Measurements from ENCODE around the gene OR8D2. TPM values are rescaled to one million over a fixed set of nuclear protein-coding genes. Genes with fewer than 3 reads are reported as not detected.

OR8D2 gene
- total and polyA plus RNA-seq, 4 donors, result not detected

DNA sequence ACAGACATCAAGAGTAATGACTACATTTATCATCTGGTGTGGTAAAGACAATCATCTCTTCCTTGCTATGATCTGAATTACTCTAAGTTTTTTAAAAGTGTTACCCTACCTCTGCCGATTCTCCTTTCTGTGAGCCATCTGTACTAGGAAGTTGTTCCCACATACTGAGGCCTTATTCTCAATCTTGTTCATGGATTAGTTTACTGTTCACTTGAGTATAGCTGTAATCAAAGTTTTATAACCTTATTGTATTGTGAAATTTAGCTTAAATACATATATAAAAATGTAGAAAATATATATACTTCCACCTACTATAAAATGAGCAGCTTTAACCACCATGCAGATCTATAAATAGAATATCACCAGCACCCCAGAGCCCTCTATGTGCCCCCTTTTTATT lies 2.4 kb upstream of the OR8D2 start:
- Histone ChIP-seq H3K36me3 (ENCODE audit: control insufficient read depth, insufficient read depth, low read length) (no peaks in the 10 kb centered on the region), H3K27ac (ENCODE audit: low read depth, low read length) (no peak overlapping the region), H3K4me1 (ENCODE audit: control insufficient read depth, insufficient read depth, low read length) (no peaks in the 10 kb centered on the region), H3K9me3 (ENCODE audit: control insufficient read depth, insufficient read depth, low read length) (peaks cover 1% of the 10 kb centered on the region), H3K27me3 (ENCODE audit: control insufficient read depth, insufficient read depth, low read length) (no peaks in the 10 kb centered on the region), H3K4me3 (ENCODE audit: low read depth, low read length) (no peak overlapping the region)
- WGBS (ENCODE audit: insufficient coverage), result no CpG with 5 or more reads among the region's 1 CpG
- DNase-seq (ENCODE audit: low read depth in 4 of 6, low spot score in 6 of 6), result no peak

DNA sequence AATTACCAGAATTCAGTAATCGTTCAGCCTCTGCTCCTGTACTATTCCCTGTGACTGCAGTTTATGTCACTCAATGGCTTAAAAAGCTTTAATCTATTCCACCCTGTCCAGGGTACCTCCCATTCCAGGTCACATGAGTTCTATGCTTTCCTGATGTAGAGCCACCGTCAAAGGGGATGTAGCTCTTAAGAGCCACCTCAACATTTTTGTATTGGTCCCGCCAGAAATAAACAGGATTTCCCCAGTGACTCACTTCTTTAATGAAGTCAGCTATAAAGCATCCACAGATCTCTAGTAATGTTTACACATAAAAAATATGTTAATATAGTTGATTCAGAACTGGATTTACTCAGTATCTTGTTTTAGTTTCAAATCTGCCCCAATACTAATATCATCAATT lies 4.9 kb downstream of the OR8D2 start:
- Histone ChIP-seq H3K4me3 (ENCODE audit: low read depth, low read length) (no peak overlapping the region), H3K36me3 (ENCODE audit: control insufficient read depth, insufficient read depth, low read length) (no peaks in the 10 kb centered on the region), H3K27ac (ENCODE audit: low read depth, low read length) (no peak overlapping the region), H3K9me3 (ENCODE audit: control insufficient read depth, insufficient read depth, low read length) (no peaks in the 10 kb centered on the region), H3K4me1 (ENCODE audit: control insufficient read depth, insufficient read depth, low read length) (no peaks in the 10 kb centered on the region), H3K27me3 (ENCODE audit: control insufficient read depth, insufficient read depth, low read length) (no peaks in the 10 kb centered on the region)
- 47% methylated on average over 2 of the region's 3 CpGs for WGBS (ENCODE audit: insufficient coverage)
- DNase-seq (ENCODE audit: low read depth in 4 of 6, low spot score in 6 of 6), result no peak

- no CpG with 5 or more reads among the region's 2 CpGs for WGBS (ENCODE audit: insufficient coverage)
- Histone ChIP-seq H3K27me3 (ENCODE audit: control insufficient read depth, insufficient read depth, low read length) (no peaks in the 10 kb centered on the region), H3K4me1 (ENCODE audit: control insufficient read depth, insufficient read depth, low read length) (no peaks in the 10 kb centered on the region), H3K4me3 (ENCODE audit: low read depth, low read length) (no peak within 1 kb of the TSS), H3K9me3 (ENCODE audit: control insufficient read depth, insufficient read depth, low read length) (no peaks in the 10 kb centered on the region), H3K36me3 (ENCODE audit: control insufficient read depth, insufficient read depth, low read length) (no peaks in the 10 kb centered on the region), H3K27ac (ENCODE audit: low read depth, low read length) (no peak within 1 kb of the TSS)
- no peak for DNase-seq (ENCODE audit: low read depth in 4 of 6, low spot score in 6 of 6)
These were observed 6.1 kb downstream of the OR8D2 start, which contains the start of gene OR8D1 for GRCh38 chr11:124313849-124314248. OR8D1 (minus strand) TSS chr11:124313949; CDS start chr11:124310766, 3,183 bp downstream.

DNA sequence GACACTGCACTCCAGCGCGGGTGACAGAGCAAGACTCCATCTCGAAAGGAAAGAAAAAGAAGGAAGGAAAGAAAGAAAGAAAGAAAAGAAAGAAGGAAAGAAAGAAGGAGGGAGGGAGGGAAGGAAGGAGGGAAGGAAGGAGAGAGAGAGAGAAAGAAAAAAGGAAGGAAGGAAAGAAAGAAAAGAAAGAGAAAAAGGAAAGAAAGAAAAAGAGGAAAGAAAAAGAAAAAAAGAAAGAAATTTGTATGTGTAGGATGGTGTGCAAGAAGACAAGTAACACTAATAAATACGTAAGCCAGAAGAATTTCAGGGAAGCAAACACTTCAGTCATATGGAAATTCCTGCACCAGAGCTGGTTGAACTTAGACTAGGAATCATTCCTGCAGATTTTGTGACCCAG lies 6.9 kb downstream of the OR8D2 start:
- Histone ChIP-seq H3K9me3 (ENCODE audit: control insufficient read depth, insufficient read depth, low read length) (no peaks in the 10 kb centered on the region), H3K36me3 (ENCODE audit: control insufficient read depth, insufficient read depth, low read length) (no peaks in the 10 kb centered on the region), H3K4me1 (ENCODE audit: control insufficient read depth, insufficient read depth, low read length) (no peaks in the 10 kb centered on the region), H3K27ac (ENCODE audit: low read depth, low read length) (no peak overlapping the region), H3K27me3 (ENCODE audit: control insufficient read depth, insufficient read depth, low read length) (no peaks in the 10 kb centered on the region), H3K4me3 (ENCODE audit: low read depth, low read length) (no peak overlapping the region)
- DNase-seq (ENCODE audit: low read depth in 4 of 6, low spot score in 6 of 6), result no peak
- WGBS (ENCODE audit: insufficient coverage), result 93% methylated on average over 4 of the region's 4 CpGs

- Histone ChIP-seq H3K4me1 (ENCODE audit: control insufficient read depth, insufficient read depth, low read length) (no peaks in the 10 kb centered on the region), H3K9me3 (ENCODE audit: control insufficient read depth, insufficient read depth, low read length) (no peaks in the 10 kb centered on the region), H3K36me3 (ENCODE audit: control insufficient read depth, insufficient read depth, low read length) (no peaks in the 10 kb centered on the region), H3K4me3 (ENCODE audit: low read depth, low read length) (no peak overlapping the region), H3K27me3 (ENCODE audit: control insufficient read depth, insufficient read depth, low read length) (no peaks in the 10 kb centered on the region), H3K27ac (ENCODE audit: low read depth, low read length) (no peak overlapping the region)
- no peak for DNase-seq (ENCODE audit: low read depth in 4 of 6, low spot score in 6 of 6)
These were observed 8.3 kb downstream of the OR8D2 start for GRCh38 chr11:124311670-124312069.

- Histone ChIP-seq H3K27ac (ENCODE audit: low read depth, low read length) (no peak overlapping the region), H3K27me3 (ENCODE audit: control insufficient read depth, insufficient read depth, low read length) (no peaks in the 10 kb centered on the region), H3K4me3 (ENCODE audit: low read depth, low read length) (no peak overlapping the region), H3K4me1 (ENCODE audit: control insufficient read depth, insufficient read depth, low read length) (no peaks in the 10 kb centered on the region), H3K9me3 (ENCODE audit: control insufficient read depth, insufficient read depth, low read length) (no peaks in the 10 kb centered on the region), H3K36me3 (ENCODE audit: control insufficient read depth, insufficient read depth, low read length) (no peaks in the 10 kb centered on the region)
- DNase-seq (ENCODE audit: low read depth in 4 of 6, low spot score in 6 of 6), result no peak
- 67% methylated on average over 1 of the region's 5 CpGs for WGBS (ENCODE audit: insufficient coverage)
These were observed 8.7 kb downstream of the OR8D2 start for GRCh38 chr11:124311269-124311668.

GRCh38 chr11:124310721-124311120 lies 9.3 kb downstream of the OR8D2 start:
- no peak overlapping the region for H3K27ac ChIP-seq (ENCODE audit: low read depth, low read length)
- no peak overlapping the region for H3K4me3 ChIP-seq (ENCODE audit: low read depth, low read length)
- no peaks in the 10 kb centered on the region for H3K27me3 ChIP-seq (ENCODE audit: control insufficient read depth, insufficient read depth, low read length)
- H3K4me1 ChIP-seq (ENCODE audit: control insufficient read depth, insufficient read depth, low read length), result no peaks in the 10 kb centered on the region
- H3K36me3 ChIP-seq (ENCODE audit: control insufficient read depth, insufficient read depth, low read length), result no peaks in the 10 kb centered on the region
- no peak for DNase-seq (ENCODE audit: low read depth in 4 of 6, low spot score in 6 of 6)
- no peaks in the 10 kb centered on the region for H3K9me3 ChIP-seq (ENCODE audit: control insufficient read depth, insufficient read depth, low read length)

DNA sequence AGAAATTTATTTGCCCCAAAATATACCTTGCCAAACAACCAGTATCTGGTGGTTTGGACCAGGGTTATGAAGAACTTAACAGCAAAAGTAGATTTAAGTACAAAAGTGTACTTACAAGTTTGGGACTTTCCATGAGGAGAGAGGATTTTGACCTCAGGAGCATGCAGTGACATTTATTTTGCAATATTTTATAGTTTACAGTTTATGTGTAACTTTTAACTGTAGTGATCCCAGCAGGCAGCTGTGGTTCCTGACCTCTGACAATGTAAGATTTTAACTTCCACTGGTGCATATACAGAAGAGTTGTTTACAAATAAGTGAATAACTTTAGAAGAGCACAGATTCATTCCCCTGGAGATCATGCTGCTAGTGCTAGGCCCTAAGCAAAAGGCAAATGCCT lies 12.9 kb downstream of the OR8D2 start:
- H3K4me1 ChIP-seq (ENCODE audit: control insufficient read depth, insufficient read depth, low read length), result no peaks in the 10 kb centered on the region
- no peaks in the 10 kb centered on the region for H3K9me3 ChIP-seq (ENCODE audit: control insufficient read depth, insufficient read depth, low read length)
- H3K27ac ChIP-seq (ENCODE audit: low read depth, low read length), result no peak overlapping the region
- H3K27me3 ChIP-seq (ENCODE audit: control insufficient read depth, insufficient read depth, low read length), result no peaks in the 10 kb centered on the region
- no peak for DNase-seq (ENCODE audit: low read depth in 4 of 6, low spot score in 6 of 6)
- H3K4me3 ChIP-seq (ENCODE audit: low read depth, low read length), result no peak overlapping the region
- H3K36me3 ChIP-seq (ENCODE audit: control insufficient read depth, insufficient read depth, low read length), result no peaks in the 10 kb centered on the region

GRCh38 chr11:124302347-124303125 lies 17.5 kb downstream of the OR8D2 start:
- Histone ChIP-seq H3K9me3 (ENCODE audit: control insufficient read depth, insufficient read depth, low read length) (no peaks in the 10 kb centered on the region), H3K27ac (ENCODE audit: low read depth, low read length) (no peak overlapping the region), H3K27me3 (ENCODE audit: control insufficient read depth, insufficient read depth, low read length) (no peaks in the 10 kb centered on the region), H3K4me1 (ENCODE audit: control insufficient read depth, insufficient read depth, low read length) (no peaks in the 10 kb centered on the region), H3K36me3 (ENCODE audit: control insufficient read depth, insufficient read depth, low read length) (no peaks in the 10 kb centered on the region), H3K4me3 (ENCODE audit: low read depth, low read length) (no peak overlapping the region)
- DNase-seq (ENCODE audit: low read depth in 4 of 6, low spot score in 6 of 6), result peak in 1 of 6 donors; percentile 5
- no CpG with 5 or more reads among the region's 3 CpGs for WGBS (ENCODE audit: insufficient coverage)

- no CpG with 5 or more reads among the region's 3 CpGs for WGBS (ENCODE audit: insufficient coverage)
- H3K27me3 ChIP-seq (ENCODE audit: control insufficient read depth, insufficient read depth, low read length), result no peaks in the 10 kb centered on the region
- peak in 3 of 6 donors; percentile 0 to 76 (median 3) for DNase-seq (ENCODE audit: low read depth in 4 of 6, low spot score in 6 of 6)
- no peaks in the 10 kb centered on the region for H3K36me3 ChIP-seq (ENCODE audit: control insufficient read depth, insufficient read depth, low read length)
- H3K4me1 ChIP-seq (ENCODE audit: control insufficient read depth, insufficient read depth, low read length), result no peaks in the 10 kb centered on the region
- no peak overlapping the region for H3K27ac ChIP-seq (ENCODE audit: low read depth, low read length)
- no peak overlapping the region for H3K4me3 ChIP-seq (ENCODE audit: low read depth, low read length)
- no peaks in the 10 kb centered on the region for H3K9me3 ChIP-seq (ENCODE audit: control insufficient read depth, insufficient read depth, low read length)
These were observed 18.4 kb downstream of the OR8D2 start for GRCh38 chr11:124301548-124301947.
